ENCODE data around the gene MB21D2. TPM values are rescaled to one million over a fixed set of nuclear protein-coding genes. Genes with fewer than 3 reads are reported as not detected.

Gene MB21D2
- total and polyA plus RNA-seq, 9 donors: 4.5 to 13.9 (median 6.0) TPM

DNA sequence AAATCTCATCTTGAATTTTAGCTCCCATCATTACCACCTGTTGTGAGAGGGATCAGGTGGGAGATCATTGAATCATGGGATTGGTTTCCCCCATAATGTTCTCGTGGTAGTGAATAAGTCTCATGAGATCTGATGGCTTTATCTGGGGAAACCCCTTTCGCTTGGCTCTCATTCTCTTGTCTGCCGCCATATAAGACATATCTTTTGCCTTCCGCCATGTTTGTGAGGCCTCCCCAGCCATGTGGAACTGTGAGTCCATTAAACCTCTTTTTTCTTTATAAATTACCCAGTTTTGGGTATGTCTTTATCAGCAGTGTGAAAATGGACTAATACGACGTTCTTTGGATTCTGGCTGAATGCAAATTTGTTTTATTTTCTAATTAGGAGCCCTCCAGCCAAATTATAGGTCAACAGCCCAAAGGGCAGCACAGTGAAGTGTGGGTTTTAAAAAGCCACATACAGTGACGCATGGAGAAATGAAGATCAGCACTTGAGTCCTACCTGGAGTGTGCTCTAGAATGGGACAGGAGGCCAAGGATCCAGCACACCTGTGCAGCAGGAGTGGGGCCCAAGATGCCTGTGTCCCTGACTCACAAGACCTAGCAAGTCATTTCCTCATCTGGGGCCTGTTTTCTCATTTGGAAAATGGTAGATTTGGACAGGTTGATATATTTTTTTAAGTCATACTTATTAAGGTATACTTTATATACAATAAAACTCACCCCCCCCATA, 89.6 kb downstream of the MB21D2 start:
- Histone ChIP-seq H3K4me3 (no peak overlapping the region), H3K27ac (no peak overlapping the region), H3K36me3 (no peaks in the 10 kb centered on the region), H3K9me3 (no peaks in the 10 kb centered on the region), H3K27me3 (no peaks in the 10 kb centered on the region), H3K4me1 (ENCODE audit: insufficient read depth) (peaks cover 10% of the 10 kb centered on the region)
- intact Hi-C loops (cut with DNase I): no loop called here
- 96% methylated on average over 7 of the region's 7 CpGs for WGBS, 3 donors
- TF ChIP-seq, protein P1, sequence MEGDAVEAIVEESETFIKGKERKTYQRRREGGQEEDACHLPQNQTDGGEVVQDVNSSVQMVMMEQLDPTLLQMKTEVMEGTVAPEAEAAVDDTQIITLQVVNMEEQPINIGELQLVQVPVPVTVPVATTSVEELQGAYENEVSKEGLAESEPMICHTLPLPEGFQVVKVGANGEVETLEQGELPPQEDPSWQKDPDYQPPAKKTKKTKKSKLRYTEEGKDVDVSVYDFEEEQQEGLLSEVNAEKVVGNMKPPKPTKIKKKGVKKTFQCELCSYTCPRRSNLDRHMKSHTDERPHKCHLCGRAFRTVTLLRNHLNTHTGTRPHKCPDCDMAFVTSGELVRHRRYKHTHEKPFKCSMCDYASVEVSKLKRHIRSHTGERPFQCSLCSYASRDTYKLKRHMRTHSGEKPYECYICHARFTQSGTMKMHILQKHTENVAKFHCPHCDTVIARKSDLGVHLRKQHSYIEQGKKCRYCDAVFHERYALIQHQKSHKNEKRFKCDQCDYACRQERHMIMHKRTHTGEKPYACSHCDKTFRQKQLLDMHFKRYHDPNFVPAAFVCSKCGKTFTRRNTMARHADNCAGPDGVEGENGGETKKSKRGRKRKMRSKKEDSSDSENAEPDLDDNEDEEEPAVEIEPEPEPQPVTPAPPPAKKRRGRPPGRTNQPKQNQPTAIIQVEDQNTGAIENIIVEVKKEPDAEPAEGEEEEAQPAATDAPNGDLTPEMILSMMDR (IDR thresholded peaks at IDR 0.05): no peak
- TF ChIP-seq EP300 (IDR thresholded peaks at IDR 0.05) (no peak), POLR2A (IDR thresholded peaks at IDR 0.05) (no peak)
- no peak for DNase-seq

DNA sequence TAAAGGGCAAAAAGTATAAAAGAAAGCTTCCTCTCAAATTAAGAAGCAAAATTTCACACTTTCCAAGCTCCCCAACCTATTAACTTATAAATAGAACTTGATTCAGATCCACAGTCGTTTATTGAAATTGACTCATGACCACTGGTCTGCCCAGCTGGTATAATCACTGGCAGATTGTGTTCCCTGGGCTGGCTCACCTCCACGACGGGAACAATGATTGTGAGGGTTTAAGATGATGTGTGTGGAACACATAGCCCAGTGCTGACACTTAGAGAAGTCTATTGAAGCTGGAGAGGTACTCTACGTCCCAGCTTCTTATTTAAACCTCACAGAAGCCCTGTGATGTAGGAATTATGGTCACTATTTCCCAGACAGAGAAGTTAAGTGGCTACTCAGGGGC, 90.4 kb downstream of the MB21D2 start:
- intact Hi-C loops (cut with DNase I): no loop called here
- H3K4me1 ChIP-seq (ENCODE audit: insufficient read depth): peaks cover 10% of the 10 kb centered on the region
- no peak overlapping the region for H3K27ac ChIP-seq
- H3K27me3 ChIP-seq: no peaks in the 10 kb centered on the region
- no peak overlapping the region for H3K4me3 ChIP-seq
- no peak for DNase-seq
- H3K36me3 ChIP-seq: no peaks in the 10 kb centered on the region
- H3K9me3 ChIP-seq: no peaks in the 10 kb centered on the region
- WGBS, 3 donors: 72 to 79% (median 74%) methylated on average over 4 of the region's 4 CpGs
- TF ChIP-seq EP300 (IDR thresholded peaks at IDR 0.05) (no peak), POLR2A (IDR thresholded peaks at IDR 0.05) (no peak)
- TF ChIP-seq, protein P1 (IDR thresholded peaks at IDR 0.05): no peak

DNA sequence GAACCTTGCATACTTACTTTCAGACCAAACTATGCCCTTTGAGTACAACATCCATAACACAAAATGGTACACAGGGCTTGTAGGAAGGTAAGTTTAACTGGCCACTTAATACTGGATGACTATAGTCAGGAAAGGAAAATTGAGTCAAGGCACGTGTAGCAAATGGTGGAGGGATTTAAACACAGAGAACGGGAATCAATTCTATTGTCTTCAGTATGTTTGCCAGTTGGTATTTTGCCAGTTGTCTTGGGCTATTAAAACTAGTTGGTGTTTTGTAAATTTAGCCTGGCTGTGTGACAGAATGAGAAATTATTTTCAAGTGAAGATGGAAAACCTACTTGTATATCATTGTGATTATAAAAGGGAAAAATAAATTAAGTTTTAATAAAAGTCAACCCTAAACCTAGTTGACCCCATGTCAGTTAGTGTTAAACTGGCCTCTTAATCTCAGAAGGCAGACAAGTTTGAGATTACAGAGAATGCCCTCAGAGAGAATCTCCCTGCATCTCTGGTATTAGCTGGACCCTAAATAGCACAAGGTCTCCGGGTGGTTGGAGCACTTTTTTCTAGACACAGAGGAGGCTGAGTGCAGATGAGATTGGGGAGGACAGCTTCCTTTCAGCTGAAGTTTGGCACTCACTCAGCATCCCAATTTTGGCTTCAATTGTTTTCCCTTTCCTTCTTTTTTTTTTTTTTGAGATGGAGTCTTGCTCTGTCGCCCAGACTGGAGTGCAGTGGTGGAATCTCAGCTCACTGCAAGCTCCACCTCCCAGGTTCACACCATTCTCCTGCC, 91.2 kb downstream of the MB21D2 start:
- WGBS, 3 donors: 10 to 23% (median 17%) methylated on average over 4 of the region's 4 CpGs
- no peak overlapping the region for H3K27ac ChIP-seq
- TF ChIP-seq, protein P1 (IDR thresholded peaks at IDR 0.05): no peak
- TF ChIP-seq EP300 (IDR thresholded peaks at IDR 0.05) (no peak), POLR2A (IDR thresholded peaks at IDR 0.05) (no peak)

DNA sequence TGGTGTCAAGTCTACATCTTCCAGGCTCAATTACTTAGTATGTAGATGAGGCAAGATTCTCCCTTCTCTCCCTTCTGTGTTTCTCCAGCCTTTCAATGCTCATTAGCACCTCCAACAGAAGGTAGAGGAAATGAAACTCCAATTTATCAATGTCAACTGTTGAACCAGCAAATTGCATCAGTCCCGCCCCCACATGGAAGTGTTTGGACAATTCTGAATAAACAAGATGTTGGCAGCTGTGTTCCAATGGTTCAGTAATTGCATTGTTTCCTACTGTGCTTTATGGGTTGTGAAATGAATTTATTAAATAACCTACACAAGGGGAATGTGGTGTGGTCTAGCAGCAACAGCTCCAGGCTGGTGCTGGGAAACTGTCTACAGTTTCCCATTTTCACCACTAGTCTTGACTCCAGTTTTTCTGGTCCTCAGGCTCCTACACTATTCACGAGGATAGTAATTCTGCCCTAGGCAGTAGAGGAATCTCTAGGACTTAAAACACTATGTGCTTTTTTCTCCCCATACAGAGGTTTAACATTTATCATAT, 91.9 kb downstream of the MB21D2 start:
- no peak for DNase-seq
- no peaks in the 10 kb centered on the region for H3K9me3 ChIP-seq
- H3K4me1 ChIP-seq (ENCODE audit: insufficient read depth): peaks cover 10% of the 10 kb centered on the region
- TF ChIP-seq POLR2A (IDR thresholded peaks at IDR 0.05): no peak
- no peak for TF ChIP-seq EP300 (IDR thresholded peaks at IDR 0.05)
- TF ChIP-seq, protein P1 (IDR thresholded peaks at IDR 0.05): no peak
- H3K4me3 ChIP-seq: no peak overlapping the region
- H3K27me3 ChIP-seq: no peaks in the 10 kb centered on the region
- intact Hi-C loops (cut with DNase I): no loop called here
- 72 to 78% (median 73%) methylated on average over 2 of the region's 2 CpGs for WGBS, 3 donors
- H3K36me3 ChIP-seq: no peaks in the 10 kb centered on the region
- no peak overlapping the region for H3K27ac ChIP-seq

More for the DNA sequence above, 91.2 kb downstream of the MB21D2 start:
- Histone ChIP-seq H3K9me3 (no peaks in the 10 kb centered on the region), H3K4me1 (ENCODE audit: insufficient read depth) (peaks cover 10% of the 10 kb centered on the region), H3K4me3 (no peak overlapping the region), H3K27me3 (no peaks in the 10 kb centered on the region), H3K36me3 (no peaks in the 10 kb centered on the region)
- DNase-seq: no peak
- intact Hi-C loops (cut with DNase I): no loop called here
